Spleen (tissue), 7 donors: ENCODE data around the gene BLTP3A.

ENCODE experiments used
- CTCF ChIP-seq, 11 experiments: fragments of 200-600 bp in 7 of 11; fragments of 450-650 bp in 4 of 11; sonication (generic) in 4 of 11; IDR thresholded peaks in 8 of 11; conservative IDR thresholded peaks in 3 of 11; 1 replicate in 7 of 11; 2 replicates in 4 of 11; pipeline versions ENCODE4 v1.4.0 to v1.8.0; 2016 to 2021; ENCODE audit warnings: antibody characterized with exemption in 11 of 11, inconsistent platforms in 4 of 11, mild to moderate bottlenecking in 1 of 11
- POLR2A ChIP-seq, 3 donors: fragments of 450-650 bp; IDR thresholded peaks; one replicate each; pipeline ENCODE4 v1.5.1; 2017; ENCODE audit warnings: antibody characterized with exemption in 3 of 3, mild to moderate bottlenecking in 1 of 3
- POLR2AphosphoS5 ChIP-seq, 3 donors: sonication (generic); formaldehyde crosslinking; IDR thresholded peaks; one replicate each; pipeline ENCODE4 v1.5.1; 2017; ENCODE audit warnings: antibody characterized with exemption in 3 of 3
- donor health status: DM: no; HTN: no; CAD: no; lungs with moderate emphysema.
- donor health status: DM: no; HTN: no; CAD: no.
- donor health status: DM: no; HTN: no; CAD: no.

GRCh38 chr6:34774967-34775366 is 16.9 kb upstream of the BLTP3A start:
- no peak for TF ChIP-seq CTCF (IDR thresholded peaks at IDR 0.05 in 8 of 11, conservative IDR thresholded peaks at IDR 0.05 in 3 of 11)
- no peak for TF ChIP-seq POLR2A (IDR thresholded peaks at IDR 0.05)
- no peak for TF ChIP-seq POLR2AphosphoS5 (IDR thresholded peaks at IDR 0.05)
